Occipital lobe (tissue), 2 donors: Measurements from ENCODE around the gene CEBPG. TPM values are rescaled to one million over a fixed set of nuclear protein-coding genes. Genes with fewer than 3 reads are reported as not detected.
A peak's percentile ranks its signal among the peaks of the same experiment; 100 is the strongest.

Experiments
- DNase-seq: peaks from one replicate; lab custom pipeline; 2025; lab: John Stamatoyannopoulos, UW
- total RNA-seq: library from RNA; depleted of rRNA; stranded (reverse); fragments of >200 nt; gene quantifications from one replicate; pipeline ENCODE4 v1.2.3, GENCODE V29; 2014

CEBPG gene
- total RNA-seq, 1 donor from 2014 or later, result 57.2 TPM

DNA sequence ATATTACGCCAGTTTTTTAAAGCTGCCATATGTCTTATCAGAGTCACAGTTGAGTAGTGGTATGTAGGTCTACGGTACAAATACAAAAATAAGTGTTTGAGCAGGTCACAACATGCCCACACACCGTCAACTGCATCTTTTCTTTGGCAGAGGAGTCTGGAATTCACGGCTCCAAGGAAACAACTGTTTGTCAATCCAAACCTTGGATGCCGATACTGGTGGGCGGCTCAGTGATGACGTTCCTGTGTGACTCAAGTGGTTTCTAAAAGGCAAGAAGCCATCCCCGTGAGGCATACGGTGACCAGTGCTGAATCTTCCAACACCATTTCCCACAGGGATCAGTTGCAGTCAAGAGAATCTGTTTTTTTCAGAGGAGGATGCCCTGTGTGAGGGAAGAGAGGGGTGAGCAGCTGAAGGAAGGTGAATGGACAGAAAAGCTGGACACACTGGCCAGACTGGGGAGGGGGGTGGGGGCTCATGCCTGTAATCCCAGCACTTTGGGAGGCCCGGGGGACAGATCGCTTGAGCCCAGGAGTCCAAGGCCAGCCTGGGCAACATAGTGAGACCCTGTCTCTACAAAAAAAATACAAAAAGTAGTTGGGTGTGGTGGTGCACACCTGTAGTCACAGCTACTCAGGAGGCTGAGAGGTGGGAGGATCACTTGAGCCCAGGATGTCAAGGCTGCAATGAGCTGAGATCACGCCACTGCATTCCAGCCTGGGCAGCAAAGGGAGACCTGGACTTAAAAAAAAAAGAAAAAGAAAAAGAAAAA lies 22.8 kb upstream of the CEBPG start:
- DNase-seq, result peak; percentile 11

DNA sequence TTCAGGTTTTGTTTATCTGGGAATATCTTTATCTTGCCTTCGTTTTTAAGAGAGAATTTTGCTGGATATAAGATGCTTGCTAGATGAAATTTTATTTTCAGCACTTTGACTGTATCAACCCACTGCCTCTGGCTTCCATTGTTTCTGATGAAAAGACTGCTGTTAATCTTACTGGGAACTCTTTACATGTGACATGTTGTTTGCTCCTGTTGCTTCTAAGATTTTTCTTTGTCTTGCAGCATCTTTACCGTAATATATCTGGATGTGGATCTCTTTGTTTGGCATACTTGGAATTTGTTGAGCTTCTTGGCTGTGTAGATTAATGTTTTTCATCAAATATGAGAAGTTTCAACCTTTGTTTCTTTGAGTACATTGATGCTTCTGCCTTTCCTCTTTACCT lies 18.0 kb upstream of the CEBPG start:
- DNase-seq, result no peak

DNA sequence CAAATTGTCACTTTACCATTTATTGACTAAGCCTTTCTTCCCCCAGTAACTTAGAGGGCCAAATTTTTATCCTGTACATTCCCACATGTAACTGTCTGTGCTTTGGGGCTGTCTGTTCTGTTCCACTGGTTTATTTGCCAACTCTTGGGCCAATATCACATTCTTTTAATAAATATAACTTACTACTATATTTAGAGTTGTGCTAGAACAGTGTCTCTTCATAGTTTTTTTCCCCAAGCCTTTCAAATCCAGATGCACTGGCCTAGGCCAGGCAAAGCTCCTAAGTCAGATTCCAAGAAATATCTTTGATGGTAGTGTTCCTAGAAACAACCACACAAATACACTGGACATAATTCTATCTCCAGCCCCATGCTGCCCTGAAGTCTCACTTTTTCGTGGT lies 16.0 kb upstream of the CEBPG start:
- DNase-seq, result no peak

DNA sequence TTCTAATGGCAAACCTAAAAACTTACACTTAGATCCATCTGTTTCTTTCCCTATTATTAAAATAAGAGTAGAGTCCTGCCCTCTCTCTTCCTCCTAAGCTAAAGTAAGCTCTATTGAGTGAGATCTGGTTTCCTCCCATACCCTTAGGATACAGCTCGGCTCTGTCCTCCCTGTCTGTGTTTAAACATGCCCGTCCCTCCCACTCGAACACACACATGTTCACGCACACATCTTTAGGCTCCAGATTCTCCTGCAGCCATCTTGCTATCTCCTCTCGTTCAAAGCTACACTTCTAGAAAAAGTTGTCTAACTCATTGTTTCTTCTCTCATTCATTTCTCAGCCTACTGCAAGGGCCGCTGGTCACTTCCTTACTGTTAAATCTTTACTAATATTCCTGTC lies 15.1 kb upstream of the CEBPG start:
- DNase-seq, result no peak

DNA sequence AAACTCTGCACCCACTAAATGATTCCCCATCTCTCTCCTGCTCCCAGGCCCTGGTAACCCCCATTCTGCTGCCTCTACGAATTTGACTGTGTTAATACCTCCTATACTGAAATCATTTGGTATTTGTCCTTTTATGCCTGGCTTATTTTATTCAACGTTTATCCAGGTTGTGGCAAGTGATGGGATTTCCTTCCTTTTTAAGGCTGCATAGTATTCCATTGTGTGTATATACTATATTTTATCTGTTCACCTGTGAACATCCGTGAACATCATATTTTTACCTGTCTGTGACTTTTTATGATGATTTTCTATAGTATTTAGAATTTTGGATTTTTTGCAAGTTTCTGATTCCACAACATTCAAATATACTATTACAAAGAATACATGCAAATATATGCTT lies 13.9 kb upstream of the CEBPG start:
- DNase-seq, result no peak

DNA sequence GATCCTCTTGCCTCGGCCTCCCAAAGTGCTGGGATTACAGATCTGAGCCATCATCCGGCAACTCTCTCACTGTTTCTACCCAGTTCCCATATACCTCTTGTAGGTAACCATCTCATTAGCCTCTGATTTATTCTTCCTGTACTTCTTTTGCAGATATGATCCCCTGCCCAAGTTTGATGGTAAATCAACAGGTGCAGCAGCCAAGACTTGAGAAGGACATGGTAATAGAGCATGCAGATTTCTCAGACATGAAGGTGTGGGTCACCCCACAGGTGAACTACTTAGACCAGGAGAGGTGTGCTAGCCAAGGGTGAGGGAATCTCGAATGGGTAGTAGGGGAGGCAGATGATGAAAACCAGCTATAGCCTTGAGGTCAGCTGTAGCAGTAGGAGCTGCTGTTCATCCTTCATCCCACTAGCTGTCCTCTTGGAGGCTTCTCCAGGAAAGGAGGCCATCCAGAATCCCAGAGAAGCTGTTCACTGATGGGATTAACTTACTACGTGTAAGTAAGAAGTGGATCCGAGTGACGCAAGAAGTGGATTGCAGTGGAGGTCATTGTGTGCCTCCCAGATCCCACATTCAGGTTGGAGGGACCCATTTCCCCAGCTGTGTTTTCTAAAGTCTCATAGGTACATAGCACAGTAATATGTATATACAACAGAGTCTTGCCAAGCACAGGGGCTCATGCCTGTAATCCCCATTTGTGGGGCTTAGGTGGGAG lies 10.8 kb upstream of the CEBPG start:
- DNase-seq, result no peak

DNA sequence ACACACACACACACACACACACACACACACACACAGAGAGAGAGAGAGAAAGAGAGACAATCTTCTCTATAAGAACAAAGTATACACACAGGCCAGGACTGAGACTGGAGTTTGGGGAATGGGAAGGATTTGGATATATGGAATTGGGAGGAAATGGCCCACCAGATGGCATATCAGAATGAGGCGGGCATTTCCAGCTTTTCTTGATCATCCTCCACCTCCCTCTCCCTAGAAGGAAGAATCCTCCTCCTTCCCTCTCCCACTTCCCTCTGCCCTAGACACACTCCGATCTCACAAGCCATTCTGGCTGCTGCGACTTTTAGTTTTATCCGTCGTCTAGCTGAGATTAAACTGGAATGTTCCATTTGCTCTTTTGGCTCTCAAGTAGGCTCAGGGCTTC lies 10.0 kb upstream of the CEBPG start:
- DNase-seq, result no peak

DNA sequence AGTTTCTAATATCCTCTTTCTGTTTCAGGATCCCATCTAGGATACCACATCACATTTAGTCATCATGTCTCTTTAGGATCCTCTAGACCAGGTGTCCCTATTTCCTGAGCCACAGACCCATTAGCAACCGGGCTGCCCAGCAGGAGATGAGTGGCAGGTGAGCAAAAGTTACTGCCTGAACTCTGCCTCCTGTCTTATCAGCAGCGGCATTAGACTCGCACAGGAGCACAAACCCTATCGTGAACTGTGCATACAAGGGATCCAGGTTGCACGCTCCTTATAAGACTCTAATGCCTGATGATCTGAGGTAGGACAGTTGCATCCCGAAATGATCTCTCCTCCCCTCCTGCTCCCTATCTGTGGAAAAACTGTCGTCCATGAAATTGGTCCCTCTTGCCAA lies 7.8 kb upstream of the CEBPG start:
- no peak for DNase-seq

DNA sequence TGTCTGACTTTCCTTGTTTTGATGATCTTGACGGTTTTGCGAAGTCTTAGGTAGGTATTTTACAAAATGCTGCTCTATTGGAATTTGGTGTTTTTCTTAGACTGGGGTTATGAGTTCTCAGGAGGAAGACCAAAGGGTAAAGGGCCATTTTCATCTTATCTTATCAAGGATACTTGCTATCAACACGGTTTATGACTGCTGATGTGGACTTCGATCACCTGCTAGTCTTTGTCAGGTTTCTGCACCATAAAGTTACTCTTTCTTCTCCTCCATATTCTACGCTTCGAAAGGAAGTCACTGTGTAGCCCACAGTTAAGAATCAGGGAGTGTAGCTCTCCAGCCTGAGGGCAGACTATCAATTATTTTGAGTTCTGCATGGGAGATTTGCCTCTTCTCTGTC lies 7.4 kb upstream of the CEBPG start:
- DNase-seq, result no peak

DNA sequence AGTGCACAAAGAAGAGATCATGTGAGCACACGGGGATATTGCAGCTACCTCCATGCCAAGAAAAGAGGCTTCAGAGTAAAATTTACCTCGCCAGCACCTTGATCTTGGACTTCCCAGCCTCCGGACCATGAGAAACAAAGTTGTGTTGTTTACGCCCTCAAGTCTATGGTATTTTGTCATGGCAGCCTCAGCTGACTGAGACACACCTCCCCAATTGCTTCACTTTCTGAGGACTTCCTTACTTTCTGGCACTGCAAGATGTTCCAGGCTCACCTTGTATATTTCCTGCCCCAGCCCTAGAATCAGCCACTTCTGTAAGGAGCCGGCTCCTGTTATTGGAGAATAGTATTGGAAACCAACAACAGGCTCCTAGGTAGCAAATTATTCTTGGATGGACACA lies 6.6 kb upstream of the CEBPG start:
- DNase-seq, result no peak

DNA sequence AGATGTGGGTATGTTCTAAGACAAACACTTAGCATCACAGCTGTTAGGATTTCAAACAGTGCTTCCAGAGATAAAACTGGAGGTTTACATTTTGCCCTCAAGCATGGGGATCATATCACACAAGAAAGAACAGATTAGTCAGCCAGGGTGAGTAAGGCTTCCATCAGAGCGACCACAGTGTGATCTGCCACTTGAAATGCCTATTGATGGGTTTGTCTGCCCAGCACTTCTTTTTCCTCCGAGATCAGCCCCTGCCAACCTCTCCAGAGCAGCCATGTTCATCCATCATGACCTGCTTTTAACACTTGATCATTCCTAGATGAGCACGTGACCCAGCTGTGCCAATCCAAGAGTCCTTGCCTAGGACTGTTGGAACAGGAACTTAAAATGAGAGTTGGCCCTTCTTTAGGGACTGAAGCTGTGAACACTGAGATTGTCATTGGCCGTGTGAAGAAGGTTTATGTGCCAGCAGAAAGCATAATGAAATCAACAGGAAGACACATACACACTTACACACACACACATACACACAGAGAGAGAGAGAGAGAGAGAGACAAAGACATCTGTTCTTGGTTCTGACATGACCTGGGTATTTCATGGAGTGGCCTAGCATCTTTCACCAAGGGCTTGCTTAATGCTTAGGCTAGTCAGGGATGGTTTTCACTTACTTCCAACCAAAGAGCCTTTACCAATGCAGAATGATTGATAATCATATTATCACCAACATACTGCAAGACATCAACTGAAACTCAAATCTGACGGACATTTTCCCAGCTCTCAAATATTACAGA lies 5.2 kb upstream of the CEBPG start:
- no peak for DNase-seq

DNA sequence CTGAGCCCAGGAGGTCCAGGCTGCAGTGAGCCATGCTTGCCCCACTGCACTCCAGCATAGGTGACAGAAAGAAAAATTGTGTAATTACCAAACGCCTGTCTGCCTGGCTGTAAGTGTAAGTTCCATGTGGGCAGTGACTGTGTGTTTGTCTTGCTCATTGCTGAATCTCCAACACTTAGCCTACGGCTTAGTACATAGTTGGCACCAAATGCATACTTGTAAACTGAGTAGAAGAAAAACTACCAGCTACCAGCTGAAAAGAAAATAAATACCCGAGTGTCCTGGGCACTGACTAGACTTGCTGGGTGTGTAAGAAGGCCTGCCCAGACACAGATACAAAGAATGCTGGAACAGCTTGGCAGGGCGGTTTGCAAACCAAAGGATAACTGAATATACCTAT lies 2.7 kb upstream of the CEBPG start:
- no peak for DNase-seq

DNA sequence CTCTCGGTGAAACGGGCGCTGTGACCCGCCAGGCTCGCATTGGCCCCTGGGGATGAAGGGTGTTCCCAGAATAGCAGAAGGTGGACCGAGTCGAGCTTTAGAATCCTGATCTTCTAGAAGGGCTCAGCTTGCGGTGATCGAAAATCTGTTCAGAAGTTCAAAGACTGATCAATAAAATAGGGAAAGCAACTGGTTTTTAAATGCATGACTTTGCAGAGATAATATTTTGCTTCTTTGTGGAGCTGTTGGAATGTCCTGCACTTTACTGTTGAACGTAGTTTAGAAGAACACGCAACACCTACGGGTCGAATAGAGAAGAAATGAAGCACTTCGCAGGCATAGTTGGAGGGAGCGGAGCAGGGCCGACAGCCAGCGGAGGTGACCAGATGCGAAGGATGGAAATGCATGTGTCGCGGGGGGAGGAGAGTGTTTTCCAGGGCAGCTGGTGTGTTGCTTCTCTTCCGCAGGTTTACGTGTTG lies 766 bp downstream of the CEBPG start:
- DNase-seq, result peak; percentile 29

DNA sequence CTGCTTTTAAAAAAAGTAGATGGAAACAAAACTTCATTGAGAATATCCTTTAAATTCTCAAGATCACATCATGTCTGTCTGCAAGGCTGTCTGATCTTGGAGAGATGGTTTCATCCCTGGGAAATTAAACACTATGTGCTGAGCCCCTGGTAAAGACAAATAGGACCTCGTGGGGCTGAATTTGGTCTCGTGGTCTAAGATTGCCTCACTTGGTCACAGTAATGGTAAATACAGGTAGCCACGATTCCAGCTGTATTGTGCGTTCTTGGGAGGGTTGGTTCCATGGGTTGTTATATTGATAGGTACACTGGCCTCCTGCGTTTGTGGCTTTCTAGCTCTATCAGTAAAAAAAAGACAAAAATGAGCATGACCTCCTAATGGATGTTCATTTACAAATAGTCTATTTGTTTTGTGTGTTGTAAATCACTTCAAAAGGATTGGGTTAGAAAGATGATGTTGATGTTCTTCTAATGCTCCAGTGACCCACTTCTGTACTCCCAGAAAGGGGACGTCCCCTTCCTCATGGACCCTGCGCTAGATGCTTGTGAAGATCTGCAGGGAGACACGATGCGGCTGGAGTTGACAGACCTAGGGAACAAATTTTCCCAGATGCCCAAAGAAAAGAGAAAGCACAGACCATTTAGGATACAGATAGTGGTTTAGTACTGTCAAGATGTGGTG lies 1.8 kb downstream of the CEBPG start:
- no peak for DNase-seq

DNA sequence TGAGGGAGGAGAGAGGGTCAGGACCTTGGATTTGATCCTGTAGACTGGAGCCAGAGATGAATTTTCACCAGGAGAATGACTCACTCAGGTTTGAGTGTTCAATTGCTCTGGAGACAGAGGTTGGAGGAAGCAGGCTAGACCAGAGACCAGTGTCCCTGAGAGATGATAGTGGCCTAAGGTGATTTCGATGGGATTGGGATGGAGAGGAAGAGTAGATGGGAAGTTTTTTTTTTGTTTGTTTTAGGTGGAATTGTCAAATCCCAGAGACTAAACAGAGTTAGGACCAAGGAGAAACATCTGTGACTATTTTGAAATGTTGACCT lies 2.3 kb downstream of the CEBPG start:
- no peak for DNase-seq

DNA sequence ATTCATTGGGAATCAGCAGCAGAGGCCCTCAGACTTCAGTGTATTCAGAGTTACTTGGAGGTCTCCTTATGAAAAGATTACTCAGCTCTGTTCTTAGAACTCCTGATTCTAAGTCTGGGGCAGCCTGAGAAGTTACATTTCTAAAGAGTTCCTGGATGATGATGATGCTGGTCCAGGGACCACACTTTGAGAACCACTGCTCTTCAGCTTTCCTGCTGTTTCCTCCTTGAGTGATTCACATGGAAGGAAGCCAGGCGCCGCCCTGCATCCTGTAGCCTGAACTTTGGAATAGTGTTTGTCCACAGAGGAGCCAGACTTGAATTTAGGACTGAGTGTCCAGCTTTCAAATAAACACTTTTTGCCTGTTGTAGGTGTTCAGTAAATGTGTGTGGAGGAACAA lies 2.9 kb downstream of the CEBPG start:
- DNase-seq, result no peak

DNA sequence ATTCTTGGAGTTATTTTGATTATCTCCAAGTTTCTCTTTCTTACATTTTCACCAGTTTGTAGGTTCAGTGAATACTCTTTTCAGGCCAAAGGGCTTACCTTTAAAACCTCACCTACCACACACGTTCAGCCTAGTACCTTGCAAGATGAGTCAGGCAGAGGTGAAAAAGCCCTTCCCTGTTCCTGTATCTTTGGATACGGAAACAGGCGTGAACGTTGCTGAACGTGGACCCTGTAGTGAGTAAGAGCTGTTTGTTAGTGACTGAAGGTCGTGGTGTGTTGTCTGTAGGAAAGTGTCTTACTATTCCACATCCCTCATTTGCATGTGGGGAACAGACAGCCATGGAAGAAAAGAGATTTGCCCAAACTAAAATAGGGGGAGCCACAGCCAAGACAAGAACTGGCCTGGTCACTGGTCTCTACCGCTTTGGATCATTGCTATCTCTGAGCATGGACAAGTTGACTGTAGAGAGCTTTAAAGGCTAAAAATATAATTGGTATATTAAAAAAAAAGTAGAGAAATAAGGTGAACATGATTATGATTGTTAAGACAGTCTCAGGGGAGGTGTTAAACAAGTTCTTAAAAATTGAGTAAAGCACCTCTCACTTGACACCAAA lies 3.5 kb downstream of the CEBPG start:
- no peak for DNase-seq

DNA sequence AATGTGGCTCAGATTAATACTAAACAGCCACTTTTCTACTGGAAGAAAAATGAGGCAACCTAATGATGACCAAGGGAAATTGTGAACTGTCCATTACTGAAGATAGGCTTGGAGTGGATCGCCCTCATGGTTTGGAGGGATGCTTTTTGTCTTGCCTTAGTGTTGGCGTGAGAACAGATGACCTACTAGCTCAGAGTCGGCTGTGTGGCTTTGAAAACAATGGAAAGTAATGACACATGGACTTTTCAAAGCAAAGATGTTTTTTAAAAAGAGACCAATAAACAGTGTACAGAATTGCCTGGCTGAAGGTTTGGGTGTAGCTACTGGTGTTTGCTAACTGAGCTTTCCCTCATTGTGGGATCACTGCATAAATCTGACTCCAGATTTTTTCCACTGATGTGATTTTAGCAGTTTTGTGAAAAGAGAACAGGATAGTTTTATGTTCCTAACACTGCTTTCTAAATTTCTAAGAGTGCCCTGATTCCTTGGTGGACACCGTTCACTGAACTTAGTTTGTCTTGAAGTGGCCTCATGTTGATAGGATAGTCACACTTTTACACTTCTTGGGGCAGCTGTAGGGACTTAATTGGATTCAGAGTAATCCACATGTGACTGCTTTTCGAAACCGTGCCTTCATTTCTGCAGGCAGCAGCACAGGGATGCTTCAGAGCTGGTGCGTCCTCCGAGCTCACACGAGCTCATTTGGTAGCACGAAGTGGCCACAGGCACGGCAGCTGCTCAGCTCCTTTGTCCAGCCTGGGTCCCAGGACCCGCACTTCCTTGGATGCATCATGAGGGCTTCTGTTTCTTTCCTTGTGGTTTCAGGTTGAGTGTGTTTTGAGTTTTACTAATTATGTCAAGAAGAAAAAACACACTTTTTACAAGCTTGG lies 4.3 kb downstream of the CEBPG start:
- DNase-seq, result no peak

DNA sequence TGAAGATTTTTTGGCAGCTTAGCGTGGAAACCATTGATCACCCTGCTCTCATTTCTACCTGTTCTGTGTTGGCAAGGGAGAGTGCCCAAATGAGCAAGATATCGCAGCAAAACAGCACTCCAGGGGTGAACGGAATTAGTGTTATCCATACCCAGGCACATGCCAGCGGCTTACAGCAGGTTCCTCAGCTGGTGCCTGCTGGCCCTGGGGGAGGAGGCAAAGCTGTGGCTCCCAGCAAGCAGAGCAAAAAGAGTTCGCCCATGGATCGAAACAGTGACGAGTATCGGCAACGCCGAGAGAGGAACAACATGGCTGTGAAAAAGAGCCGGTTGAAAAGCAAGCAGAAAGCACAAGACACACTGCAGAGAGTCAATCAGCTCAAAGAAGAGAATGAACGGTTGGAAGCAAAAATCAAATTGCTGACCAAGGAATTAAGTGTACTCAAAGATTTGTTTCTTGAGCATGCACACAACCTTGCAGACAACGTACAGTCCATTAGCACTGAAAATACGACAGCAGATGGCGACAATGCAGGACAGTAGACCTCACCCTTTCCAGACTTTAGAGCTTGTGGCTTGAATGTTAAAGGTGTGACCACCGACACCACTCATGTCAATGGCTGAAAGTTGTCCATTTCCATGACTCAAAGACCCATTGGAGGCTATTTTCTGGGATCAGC lies 5.8 kb downstream of the CEBPG start:
- DNase-seq, result no peak

DNA sequence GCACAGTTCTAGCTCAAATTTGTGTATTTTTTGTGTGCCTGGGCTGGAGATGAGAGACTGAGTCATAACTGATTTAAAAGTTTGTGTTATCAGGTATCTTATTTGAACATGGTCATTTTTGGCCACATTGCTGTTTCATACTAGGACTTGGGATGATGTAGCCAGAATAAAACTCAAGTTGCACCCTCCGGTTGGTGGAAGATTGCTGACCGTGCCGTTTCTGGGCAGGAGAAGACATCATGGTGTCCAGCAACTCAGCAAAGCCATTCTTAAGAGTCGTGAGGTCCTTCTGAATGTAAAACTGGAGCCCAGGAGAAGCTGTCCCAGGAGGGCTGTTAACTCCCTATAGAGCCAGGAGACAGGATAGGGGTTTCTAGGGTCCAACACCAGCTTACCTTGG lies 7.6 kb downstream of the CEBPG start:
- DNase-seq, result no peak
